ENCODE results near the gene LMBR1.
"Not testable (repeated sequence)": the region's sequence is repeated elsewhere in the genome, so short reads cannot be mapped to it uniquely, and the experiment has no call there.

The LMBR1 gene

DNA sequence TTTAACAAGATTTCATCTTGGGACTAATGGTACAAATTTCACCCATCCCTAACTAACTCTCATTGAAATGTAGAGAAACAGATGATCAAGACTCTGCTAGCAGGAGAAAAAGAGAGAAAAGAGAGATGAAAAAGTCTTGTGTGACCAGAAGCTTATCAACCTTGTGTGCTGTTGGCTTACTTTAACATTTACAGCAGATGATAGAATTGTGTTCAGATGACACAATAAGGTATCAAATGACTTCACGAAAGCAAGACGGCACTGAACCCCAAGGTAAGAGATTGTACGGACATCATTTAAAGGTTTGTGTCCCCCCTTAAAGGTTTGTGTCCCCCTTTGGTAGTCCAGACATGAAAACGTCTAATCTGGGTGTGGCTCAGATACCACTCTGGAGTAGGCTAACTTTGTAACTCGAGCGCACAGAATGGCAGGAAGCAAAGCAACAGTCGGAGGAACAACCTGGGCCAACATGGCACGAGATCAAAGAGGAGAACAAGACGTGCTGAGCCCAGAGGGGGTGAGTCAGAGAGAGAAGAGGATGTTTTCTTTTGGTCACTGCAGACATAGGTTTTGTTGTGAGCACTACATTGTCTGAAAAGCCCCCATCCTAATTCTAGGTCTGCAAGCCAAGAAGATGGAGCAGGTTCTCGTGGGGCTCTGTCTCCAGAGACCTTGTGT, 10.4 kb upstream of the LMBR1 start:
- FAIRE-seq: no peak

DNA sequence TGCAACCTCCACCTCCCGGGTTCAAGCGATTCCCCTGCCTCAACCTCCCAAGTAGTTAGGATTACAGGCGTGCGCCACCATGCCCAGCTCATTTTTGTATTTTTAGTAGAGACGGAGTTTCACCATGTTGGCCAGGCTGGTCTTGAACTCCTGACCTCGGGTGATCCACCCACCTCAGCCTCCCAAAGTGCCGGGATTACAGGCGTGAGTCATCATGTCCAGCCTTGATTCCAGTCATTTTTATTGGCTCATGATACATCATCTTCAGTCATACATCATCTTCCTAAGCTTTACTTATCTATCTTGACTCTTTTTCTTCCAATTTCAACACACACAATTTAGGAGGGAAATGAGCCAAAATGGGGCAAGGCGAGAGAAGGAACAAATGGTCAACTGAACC, 7.1 kb upstream of the LMBR1 start:
- FAIRE-seq: not testable (repeated sequence)

DNA sequence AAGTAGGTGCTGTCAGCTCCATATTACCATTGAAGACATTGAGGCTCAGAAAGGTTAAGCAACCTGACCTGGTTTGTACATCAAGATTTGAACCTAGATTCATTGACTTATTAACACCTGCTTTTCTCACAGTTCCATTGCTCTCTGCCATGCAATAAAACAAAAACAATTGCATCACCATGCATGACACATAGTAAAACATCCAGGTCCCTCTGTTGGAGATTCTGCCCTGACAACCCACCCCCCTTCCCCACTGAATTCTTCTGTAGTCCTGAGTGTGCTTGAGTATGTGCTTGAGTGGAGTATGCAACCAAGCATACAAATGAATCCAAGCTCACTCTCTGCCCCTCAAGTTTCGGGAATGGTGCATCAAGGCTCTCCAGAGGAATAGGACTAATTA, 6.0 kb upstream of the LMBR1 start:
- FAIRE-seq: no peak

DNA sequence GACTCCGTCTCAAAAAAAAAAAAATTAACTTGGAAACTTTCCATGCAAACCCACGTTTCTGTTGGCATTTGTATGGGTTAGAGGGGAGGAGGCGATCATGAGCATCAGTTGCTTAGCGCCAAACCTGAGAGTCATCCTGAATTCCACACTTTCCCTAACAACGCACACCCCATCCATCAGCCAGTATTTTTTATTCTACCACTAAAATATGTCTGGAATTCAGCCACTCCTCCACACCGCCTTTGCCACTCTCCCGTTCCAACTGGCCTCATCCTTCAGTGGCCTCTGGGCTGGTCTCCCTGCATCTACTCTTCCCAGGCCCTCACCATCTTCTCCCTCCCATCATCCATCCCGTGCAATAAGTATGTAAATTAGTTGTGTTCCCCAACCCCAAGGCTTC, 4.7 kb upstream of the LMBR1 start:
- no peak for FAIRE-seq

DNA sequence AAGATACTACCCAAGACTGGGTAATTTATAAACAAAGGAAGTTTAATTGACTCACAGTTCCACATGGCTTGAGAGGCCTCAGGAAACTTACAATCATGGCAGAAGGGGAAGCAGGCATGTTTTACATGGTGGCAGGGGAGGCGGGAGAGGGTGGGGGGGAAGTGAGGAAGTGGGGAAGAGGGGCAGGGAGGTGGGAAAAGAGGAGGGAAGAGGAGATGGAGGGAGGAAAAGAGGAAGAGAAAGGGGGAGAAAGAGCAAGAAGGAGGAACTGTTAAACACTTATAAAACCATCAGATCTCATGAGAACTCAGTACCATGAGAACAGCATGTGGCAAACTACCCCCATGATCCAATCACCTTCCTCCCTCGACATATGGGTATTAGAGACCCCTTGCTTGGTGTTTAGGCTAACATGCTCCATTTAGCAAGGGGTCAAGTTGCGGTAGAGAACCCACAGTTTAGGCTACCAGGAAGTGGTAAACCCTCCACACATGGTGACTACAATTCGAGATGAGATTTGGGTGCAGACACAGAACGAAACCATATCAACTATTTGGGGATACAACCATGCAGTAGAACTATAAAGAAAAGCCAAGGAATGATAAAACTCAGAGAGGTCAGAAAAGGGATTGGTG, 3.5 kb upstream of the LMBR1 start:
- FAIRE-seq: no peak

DNA sequence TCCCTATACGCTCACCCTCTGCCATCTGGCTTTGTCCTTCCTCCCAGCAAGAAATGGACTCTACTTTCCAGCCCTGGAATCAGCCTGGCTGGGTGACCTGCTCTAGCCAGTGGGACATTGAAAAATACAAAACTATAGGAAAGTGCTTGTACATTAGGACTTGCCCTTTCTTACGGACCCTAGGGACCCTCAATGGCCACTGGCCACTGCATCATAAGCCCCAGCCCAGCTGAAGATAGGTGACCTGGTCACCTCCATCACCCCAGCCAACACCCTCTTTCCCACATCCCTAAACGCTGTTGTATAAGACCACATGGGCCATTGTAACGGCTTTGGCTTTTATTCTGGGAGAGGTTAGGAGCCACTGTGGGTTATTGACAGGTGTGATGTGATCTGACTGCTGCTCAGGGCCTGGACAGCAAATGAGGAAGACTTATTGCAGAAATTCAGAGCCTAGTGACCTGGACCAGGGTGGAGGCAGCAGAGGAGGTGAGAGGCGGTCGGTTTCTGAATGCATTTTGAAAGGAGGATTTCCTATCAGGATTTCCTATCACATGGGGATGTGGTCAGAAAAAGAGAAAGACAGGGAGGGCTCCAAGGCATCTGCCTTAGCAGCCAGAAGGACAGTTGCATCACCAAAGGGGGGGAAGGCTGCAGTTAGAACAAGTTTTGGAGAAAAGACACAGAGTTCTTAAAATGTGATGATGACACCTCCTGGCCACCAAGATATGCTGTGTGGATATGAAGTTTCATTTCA, 2.2 kb upstream of the LMBR1 start:
- FAIRE-seq: no peak

DNA sequence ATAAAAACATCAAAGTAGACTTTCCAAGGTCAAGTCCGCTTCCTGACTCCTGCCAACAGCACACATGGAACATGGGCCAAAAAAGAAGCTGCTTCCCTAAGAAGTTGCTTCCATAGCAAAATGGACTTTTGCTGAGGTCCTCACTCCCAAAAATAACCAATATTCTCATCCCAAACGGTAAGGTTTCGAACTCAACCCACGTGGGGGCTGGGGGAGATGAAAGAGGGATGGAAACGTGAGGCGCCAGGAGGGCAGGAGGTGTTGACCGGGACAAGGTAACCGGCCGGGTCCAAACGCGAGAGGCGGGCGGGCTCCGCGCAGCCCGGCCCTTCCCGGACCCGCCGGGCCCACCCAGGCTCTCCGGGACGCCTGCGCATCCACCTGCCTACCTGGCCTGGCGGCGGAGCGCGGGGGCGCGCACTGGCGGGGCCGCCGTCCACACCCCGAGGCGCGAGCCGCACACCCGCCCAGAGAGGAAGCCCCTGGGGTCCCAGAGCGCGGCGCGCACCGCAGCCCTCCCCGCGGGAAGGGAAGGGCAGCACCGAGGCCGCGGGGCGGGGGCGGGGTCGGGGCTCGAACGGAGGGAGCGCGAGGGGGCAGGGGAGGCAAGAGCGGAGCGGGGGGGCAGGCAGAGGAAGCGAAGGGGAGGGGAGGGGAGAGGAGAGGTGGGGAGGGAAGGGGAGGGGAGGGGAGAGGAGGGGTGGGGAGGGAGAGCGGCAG, 742 bp downstream of the LMBR1 start:
- no peak for FAIRE-seq

DNA sequence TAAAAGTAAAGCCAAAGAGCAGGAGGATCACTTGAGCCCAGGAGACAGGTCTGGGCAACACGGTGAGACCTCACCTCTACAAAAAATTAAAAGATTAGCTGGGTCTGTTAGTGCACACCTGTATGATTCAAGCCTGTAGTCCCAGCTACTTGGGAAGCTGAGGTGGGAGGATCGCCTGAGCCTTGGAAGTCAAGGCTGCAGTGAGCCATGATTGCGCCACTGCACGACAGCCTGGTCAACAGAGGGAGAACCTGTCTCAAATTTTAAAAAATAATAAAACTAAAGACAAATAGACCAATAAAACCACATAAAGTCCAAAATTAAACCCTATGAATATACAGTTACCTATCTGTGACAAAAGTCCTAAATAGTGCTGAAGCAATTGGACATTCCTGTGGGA, 3.2 kb downstream of the LMBR1 start:
- no peak for FAIRE-seq

DNA sequence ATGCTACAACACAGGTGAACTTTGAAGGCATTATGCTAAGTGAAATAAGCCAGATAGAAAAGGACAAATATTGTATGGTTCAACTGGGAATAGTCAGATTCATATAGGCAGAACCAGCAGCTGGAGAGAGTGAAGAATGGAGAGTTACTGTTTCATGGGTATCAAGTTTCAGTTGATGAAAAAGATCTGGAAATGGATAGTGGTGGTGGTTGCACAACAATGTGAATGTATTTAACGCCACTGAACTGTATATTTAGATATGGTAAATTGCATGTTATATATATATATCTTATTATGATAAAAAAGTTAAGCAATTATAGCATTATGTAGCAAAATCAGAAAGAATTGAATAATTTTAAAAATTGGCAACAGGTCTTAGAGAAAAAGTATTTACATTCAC, 3.9 kb downstream of the LMBR1 start:
- FAIRE-seq: no peak

DNA sequence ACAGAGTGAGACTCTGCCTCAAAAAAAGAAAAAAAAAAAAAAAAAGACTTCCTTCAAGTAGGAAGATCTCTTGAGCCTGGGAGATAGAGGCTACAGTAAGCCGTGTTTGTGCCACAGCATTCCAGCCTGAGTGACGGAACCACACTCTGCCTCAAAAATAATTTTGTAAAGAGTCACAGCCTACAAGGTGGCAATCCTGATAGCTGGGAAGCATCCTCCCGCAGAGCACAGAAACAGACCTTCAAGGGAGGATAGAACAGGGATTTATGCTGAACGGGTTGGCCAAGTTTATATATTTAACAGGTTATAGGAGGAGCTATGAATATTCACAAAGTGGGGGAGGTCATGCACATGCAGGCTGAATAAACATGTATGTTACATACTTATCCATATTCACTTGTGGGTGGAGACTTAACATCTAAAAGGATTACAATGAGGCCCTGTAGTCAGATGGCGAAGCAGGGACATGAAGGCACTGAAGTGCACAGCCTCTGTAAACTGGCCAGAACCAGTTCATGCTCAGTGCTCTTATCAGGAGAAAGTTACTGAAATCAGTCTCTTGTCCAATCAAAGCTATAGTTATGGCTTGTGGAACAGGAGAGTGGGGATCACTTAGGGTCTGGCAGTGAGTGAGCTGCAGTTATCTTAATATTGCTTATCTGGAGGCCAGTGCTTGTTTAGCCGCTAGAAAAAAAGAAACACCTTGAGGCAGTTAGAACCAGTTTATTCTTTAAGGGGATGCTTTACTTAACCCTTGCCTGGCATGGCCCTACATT, 6.8 kb downstream of the LMBR1 start:
- no peak for FAIRE-seq

DNA sequence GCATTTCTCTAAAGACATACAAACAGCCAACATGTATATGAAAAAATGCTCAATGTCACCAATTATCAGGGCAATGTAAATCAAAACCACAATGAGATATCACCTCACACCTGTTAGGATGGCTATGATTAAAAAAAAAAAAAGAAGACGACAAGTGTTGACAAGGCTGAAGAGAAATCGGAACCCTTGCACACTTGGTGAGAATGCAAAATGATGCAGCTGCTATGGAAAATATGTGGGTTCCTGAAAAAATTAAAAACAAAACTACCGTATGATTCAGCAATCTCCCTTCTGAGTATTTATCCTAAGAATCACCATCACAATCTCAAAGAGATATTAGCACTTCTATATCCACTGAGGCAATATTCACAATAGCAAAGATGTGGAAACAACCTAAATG, 11.3 kb downstream of the LMBR1 start:
- no peak for FAIRE-seq

DNA sequence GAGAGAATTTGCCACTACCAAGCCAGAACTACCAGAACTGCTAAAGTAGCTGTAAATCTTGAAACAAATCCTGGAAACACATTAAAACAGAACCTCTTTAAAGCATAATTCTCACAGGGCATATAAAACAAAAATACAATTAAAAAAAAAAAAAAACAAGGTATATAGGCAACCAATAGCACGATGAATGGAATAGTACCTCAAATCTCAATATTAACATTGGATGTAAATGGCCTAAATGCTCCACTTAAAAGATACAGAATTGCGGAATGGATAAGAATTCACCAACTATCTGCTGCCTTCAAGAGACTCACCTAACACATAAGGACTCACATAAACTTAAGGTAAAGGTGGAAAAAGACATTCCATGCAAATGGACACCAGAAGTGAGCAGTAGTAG, 17.2 kb downstream of the LMBR1 start:
- FAIRE-seq: no peak

DNA sequence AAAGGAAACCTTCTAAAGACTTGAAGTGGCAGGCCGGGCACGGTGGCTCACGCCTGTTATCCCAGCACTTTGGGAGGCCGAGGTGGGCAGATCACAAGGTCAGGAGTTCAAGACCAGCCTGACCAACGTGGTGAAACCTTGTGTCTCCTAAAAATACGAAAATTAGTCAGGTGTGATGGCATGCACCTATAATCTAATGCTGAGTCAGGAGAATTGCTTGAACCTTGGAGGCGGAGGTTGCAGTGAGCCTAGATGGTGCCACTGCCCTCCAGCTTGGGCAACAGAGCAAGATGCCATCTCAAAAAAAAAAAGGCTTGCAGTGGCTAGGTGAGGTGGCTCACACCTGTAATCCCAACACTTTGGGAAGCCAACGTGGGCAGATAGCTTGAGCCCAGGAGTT, 24.6 kb downstream of the LMBR1 start:
- FAIRE-seq: not testable (repeated sequence)

DNA sequence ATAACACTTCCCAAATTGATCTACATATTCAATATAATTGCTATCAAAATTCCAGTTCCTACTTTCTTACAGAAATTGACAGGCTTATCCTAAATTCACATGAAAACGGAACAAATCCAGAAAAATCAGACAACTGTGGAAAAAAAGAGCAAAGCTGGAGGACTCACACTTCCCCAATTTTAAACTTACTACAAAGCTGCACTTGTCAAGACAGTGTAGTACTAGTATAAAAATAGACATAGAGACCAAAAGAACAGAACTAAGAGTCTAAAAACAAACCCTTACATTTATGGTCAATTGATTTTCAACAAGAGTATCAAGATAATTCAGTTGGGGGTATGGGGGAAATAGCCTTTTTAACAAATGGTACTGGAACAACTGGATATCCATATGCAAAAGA, 27.5 kb downstream of the LMBR1 start:
- FAIRE-seq: no peak

DNA sequence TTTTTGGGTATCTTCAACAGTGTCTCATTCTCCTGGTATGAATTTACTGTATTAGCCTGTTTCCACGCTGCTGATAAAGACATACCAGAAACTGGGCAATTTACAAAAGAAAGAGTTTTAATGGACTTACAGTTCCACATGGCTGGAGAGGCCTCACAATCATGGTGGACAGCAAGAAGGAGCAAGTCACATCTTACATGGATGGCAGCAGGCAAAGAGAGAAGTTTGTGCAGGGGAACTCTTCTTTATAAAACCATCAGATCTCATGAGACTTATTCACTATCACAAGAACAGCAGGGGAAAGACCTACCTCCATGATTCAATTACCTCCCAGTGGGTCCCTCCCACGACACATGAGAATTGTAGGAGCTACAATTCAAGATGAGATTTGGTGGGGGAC, 31.0 kb downstream of the LMBR1 start:
- not testable (repeated sequence) for FAIRE-seq

DNA sequence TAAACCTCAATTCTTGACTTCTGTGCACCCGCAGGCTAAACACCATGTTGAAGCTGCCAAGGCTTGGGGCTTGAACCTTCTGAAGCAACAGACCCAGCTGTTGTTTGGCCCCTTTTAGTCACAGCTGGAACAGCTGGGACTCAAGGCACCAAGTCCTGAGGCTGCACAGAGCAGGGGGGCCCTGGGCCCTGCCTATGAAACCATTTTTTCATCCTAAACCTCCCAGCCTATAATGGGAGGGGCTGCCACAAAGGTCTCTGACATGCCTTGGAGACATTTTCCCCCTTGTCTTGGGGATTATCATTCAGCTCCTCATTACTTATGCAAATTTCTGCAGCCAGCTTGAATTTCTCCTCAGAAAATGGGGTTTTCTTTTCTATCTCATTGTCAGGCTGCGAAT, 31.8 kb downstream of the LMBR1 start:
- no peak for FAIRE-seq

DNA sequence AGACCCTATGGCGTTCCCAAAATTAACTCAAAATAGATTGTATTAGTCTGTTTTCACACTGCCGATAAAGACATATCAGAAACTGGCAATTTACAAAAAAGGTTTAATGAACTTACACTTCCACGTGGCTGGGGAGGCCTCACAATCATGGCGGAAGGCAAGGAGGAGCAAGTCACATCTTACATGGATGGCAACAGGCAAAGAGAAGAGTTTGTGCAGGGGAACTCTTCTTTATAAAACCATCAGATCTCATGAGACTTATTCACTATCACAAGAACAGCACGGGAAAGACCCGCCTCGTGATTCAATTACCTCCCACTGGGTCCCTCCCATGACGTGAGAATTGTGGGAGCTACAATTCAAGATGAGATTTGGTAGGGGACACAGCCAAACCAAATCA, 32.9 kb downstream of the LMBR1 start:
- FAIRE-seq: not testable (repeated sequence)

DNA sequence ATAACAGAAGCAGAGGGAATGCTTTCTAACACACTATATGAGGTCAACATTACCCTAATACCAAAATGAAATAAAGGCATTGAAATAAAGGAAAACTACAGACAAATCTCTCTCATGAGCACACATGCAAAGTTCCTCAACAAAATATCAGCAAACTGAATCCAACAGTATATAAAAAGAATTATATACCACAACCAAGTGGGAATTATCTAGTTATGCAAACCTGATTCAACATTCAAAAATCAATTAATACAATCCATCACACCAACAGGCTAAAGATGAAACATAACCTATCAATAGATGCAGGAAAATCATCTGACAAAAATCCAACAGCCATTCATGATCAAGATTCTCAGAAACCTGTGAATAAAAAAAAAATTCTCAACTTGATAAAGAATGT, 34.5 kb downstream of the LMBR1 start:
- FAIRE-seq: no peak

DNA sequence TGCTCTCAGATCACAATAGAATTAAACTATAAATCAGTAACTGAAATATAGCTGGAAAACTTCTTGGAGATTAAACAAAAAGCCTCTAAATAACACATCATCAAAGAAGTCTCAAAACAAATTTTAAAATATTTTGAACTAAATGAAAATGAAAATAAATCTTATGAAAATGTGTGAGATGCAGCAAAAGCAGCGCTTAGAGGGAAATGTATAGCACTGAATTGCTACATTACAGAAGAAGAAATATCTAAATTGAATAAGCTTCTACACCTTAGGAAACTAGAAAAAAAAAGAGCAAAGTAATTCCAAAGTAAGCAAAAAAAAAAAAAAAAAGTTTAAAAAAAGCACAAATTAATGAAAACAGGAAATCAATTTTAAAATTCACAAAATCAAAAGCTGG, 35.2 kb downstream of the LMBR1 start:
- peak; percentile 56 for FAIRE-seq

DNA sequence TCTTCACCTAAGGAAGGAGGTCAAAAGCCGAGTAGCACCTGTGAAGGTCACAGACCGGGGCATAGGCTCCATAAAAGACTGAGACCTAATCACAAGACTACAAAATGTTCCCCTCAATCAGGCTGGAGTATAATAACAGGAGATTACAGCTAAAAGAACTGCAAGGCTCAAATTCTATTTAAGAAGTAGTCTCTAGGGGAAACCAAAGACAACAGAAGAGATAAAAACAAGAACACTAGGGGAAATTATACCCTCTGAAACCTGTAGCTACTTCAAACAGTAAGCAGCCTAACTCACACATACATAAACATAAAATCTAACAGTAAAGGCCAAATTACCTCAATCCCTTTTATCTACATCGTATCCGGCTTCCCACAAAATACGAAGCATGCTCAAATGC, 38.3 kb downstream of the LMBR1 start:
- no peak for FAIRE-seq

DNA sequence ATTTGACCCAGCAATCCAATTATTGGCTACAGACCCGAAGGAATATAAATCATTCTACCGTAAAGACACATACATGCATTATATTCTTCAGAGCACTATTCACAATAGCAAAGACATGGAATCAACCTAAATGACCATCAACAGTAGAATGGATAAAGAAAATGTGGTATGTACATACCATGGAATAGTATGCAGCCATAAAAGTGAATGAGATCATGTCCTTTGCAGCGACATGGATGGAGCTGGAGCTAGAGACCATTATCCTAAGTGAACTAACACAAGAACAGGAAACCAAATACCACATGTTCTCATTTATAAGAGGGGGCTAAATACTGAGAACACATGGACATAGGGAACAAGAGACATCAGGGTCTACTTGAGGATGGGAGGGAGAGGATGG, 44.0 kb downstream of the LMBR1 start:
- FAIRE-seq: no peak

DNA sequence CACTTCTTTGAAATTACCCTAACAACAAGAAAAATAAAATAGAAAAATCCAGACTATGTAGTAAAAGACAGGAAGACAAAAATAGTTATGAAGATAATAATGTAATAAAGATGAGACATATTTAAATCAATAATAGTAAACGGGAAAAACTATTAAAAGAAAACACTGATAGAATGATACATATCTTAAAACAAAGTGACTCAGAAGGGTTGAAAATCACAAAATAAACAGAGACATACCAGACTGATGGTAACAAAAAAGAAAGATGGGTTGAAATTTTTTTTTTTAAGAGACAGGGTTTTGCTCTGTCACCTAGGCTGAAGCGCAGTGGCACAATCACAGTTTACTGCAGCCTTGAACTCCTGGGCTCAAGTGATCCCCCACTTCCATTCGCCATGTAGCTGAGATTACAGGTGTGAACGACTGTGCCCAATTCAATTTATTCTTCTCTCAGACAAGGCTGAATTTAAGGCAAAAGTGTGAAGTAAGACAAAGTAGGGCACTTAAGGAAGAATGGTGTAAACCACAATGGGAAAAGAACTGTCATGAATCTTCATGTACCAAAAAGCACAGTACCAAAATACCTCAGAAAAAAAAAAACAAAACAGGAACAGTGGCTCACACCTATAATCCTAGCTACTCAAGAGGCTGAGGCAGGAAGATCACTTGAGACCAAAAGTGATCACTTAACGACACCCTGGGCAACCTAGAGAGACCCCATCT, 47.4 kb downstream of the LMBR1 start:
- peak; percentile 91 for FAIRE-seq

Measured in A204.1 (cell line).